NOMO-1 treated with dmso at 0.1 percent for 144 hours (cell line): ENCODE data around the gene UGT3A1.
A peak's percentile ranks its signal among the peaks of the same experiment; 100 is the strongest.

ENCODE experiments used
- DNase-seq: peaks from one replicate; lab custom pipeline; 2025; ENCODE audit not compliant: unreplicated experiment; lab: John Stamatoyannopoulos, UW

The UGT3A1 gene

DNA sequence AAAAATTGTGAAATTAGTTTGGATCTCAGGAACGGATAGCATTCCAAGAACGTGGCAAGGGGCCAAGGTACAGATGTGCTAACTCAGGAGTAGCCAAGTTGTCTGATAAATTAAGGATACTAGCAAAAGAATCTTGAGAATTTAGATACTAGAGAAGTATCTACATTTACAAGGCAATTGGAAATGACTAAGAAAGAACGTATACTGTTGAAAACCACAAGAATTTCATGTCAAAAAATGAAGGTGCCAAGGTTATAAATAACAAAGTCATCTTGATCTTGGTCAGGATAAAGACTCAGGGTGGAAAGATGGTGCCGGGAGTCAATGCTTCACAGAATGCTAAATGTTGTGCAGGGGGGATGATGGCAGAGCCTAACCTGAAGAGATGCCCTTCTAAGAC, 72.0 kb downstream of the UGT3A1 start:
- DNase-seq = no peak

DNA sequence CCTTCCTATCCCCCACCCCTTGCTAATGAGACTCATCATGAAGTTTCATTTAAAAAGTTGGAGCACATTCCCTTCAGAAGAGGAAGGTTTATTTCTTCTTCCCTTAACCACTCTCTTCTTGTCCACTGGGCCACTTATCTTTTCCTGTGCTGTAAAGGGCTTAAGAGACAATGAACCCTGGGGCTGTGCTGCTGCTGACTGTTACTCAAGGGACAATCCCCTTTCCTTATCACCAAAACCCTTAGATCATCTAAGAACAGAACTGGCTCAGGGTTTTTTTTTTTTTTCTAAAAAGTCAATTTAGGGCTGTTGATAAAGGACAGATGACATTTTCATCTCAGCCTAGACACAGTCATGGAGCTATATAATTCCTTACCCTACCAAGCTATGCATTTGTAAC, 82.4 kb downstream of the UGT3A1 start:
- no peak for DNase-seq

DNA sequence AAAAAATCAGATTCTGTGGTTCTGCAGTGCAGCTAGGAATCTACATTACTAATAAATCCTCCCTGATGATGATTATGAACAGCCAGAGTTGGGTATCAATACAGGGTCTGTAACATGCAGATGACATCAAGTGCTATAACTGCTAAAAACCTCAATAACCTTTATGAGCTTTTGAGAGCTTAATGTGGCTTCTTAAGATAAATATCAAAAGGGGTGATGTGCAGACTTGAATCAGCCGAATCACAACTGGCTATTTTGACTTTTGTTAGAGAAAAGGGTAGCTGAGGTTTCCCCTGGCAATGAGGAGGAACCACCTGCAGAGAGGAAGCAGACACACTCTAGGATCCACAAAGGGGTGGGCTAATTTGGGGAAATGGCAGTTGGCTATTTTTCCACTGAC, 83.0 kb downstream of the UGT3A1 start:
- peak; percentile 7 for DNase-seq

DNA sequence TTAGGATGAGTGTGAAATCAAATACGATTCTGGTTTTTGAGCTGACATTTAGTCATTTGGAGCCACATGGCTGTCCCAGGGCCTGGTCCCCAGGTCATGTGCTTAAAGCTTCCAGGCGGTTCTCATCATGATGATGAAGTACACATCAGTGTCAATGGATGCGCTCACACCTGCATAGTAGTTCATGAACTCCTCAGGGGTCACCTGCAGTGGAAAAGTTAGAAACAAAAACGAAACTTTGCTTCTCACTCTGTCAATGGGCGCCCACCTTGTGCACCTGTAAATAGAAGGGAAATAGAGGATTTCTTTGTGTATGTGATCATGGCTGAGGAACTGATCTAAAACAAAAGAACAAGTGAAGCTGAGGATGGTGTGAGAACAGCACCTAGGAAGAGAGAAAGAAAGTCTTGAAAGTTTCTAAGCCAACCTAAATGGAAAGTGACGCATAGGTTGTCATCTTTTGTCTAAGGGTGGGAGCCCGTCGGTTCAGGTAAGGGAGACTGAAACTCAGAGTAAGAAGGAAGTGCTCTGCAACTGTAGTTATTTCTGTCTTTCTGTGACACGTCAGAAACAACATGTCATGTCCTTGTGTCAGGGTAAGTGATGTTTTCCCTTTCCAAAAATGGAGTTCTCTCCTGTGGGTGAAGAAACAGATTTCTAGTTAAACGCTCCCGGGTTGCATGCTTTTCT, 86.6 kb downstream of the UGT3A1 start:
- no peak for DNase-seq

DNA sequence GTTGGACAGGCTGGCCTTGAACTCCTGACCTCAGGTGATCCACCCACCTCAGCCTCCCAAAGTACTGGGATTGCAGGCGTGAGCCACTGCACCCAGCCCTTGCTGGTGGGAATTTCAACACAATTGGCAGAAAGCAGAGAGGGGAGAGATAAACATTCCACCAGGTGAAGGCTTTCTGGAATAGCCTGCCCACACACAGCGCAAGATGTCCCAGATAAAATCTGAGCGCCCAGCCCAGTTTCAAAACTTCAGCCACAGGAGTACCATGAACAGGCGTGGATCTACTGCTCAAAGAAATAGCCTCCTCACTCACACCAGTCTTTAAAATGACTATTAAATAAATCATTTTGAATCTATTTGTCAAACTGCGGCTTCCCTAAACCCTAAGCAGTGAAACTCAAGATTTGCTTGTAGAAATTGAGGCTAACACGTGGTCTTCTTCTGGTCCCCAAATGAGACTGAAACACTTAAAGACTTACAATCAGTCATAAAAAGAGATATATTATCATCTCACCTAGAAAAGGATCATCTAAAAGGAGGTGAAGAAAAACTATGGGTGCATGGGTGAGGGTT, 87.5 kb downstream of the UGT3A1 start:
- no peak for DNase-seq

DNA sequence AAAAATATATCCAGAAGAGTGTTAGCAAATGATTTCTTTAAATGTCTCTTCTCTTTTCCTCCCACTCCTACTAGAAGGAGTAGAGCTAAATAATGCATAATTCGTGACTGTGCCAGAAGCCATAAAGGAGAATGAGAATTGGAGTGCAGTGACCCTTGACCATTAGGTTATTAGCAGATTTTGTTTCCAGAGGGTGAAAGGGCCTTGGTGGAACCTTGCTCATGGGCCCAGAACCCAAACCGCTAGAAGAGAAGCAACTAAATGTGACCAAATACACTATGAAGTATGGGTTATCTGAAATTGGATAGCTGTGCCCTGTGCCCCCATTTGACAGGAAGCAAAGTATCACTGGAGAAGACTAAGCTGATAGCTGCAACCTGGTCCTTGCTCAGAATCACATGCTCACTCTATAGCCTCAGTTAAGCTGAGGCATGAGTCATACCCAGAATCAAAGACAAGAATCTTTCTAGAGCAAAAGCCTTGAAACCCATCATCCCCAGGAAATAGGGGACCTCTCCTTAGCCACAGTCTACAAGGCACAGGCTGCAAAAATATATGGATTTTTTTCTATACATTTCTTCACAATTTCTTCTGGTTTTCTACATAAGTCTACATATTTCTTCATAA, 89.0 kb downstream of the UGT3A1 start:
- no peak for DNase-seq
